ENCODE results near the gene RDH12. TPM values are rescaled to one million over a fixed set of nuclear protein-coding genes. Genes with fewer than 3 reads are reported as not detected.

RDH12 gene
- total RNA-seq = not detected in 2 replicates

GRCh38 chr14:67701492-67701891 is at the start of gene RDH12:
Gene RDH12 (plus strand): TSS chr14:67701886. CDS start chr14:67722643, 20,757 bp downstream.

GRCh38 chr14:67674480-67675218 is 27.0 kb upstream of the RDH12 start, which contains the start of gene VTI1B:
Gene VTI1B (minus strand): TSS chr14:67674632. CDS start chr14:67674489, 143 bp downstream.

GRCh38 chr14:67695394-67695949 is 6.2 kb upstream of the RDH12 start, which contains the start of gene RDH11:
Gene RDH11 (minus strand): TSS chr14:67695764. CDS start chr14:67695703, 61 bp downstream.

Other genes starting within 250 kb of the RDH12 start
- gene TMEM229B, start 213.2 kb upstream of the RDH12 start, total RNA-seq = 0.16 and 1.0 TPM in 2 replicates
- gene PLEKHH1, start 168.6 kb upstream of the RDH12 start, total RNA-seq = 3.1 and 10.6 TPM in 2 replicates
- gene PIGH, start 101.6 kb upstream of the RDH12 start, total RNA-seq = 17.2 and 18.6 TPM in 2 replicates
- 1.5 and 16.1 TPM in 2 replicates for gene ARG2, start 82.0 kb upstream of the RDH12 start, total RNA-seq
- 31.4 and 55.8 TPM in 2 replicates for gene VTI1B, start 27.3 kb upstream of the RDH12 start, total RNA-seq
- 61.4 and 93.0 TPM in 2 replicates for gene RDH11, start 6.1 kb upstream of the RDH12 start, total RNA-seq
- gene ZFYVE26, start 114.7 kb downstream of the RDH12 start, total RNA-seq = 12.4 and 17.1 TPM in 2 replicates
- gene RAD51B, start 117.9 kb downstream of the RDH12 start, total RNA-seq = 5.6 and 8.6 TPM in 2 replicates